ENCODE data around the gene DNAJB6. TPM values are rescaled to one million over a fixed set of nuclear protein-coding genes. Genes with fewer than 3 reads are reported as not detected.

Gene DNAJB6
- total RNA-seq, 1 donor from 2014 or later, result 103 TPM

GRCh38 chr7:157339777-157340677, 3.2 kb downstream of the DNAJB6 start:
- DNase-seq, result peak; percentile 67
- Histone ChIP-seq H3K27me3 (ENCODE audit: low read depth) (no peaks in the 10 kb centered on the region), H3K4me1 (peaks cover 61% of the 10 kb centered on the region), H3K36me3 (no peaks in the 10 kb centered on the region), H3K27ac (no peak overlapping the region), H3K4me3 (no peak overlapping the region), H3K9me3 (no peaks in the 10 kb centered on the region)
- intact Hi-C loops (cut with DNase I), result no loop called here
- TF ChIP-seq, protein P1, sequence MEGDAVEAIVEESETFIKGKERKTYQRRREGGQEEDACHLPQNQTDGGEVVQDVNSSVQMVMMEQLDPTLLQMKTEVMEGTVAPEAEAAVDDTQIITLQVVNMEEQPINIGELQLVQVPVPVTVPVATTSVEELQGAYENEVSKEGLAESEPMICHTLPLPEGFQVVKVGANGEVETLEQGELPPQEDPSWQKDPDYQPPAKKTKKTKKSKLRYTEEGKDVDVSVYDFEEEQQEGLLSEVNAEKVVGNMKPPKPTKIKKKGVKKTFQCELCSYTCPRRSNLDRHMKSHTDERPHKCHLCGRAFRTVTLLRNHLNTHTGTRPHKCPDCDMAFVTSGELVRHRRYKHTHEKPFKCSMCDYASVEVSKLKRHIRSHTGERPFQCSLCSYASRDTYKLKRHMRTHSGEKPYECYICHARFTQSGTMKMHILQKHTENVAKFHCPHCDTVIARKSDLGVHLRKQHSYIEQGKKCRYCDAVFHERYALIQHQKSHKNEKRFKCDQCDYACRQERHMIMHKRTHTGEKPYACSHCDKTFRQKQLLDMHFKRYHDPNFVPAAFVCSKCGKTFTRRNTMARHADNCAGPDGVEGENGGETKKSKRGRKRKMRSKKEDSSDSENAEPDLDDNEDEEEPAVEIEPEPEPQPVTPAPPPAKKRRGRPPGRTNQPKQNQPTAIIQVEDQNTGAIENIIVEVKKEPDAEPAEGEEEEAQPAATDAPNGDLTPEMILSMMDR (IDR thresholded peaks at IDR 0.05), result peak; percentile 85
- no peak for ATAC-seq

- Histone ChIP-seq H3K4me3 (no peak overlapping the region), H3K4me1 (peaks cover 73% of the 10 kb centered on the region), H3K9me3 (no peaks in the 10 kb centered on the region), H3K36me3 (peaks cover 3% of the 10 kb centered on the region), H3K27me3 (ENCODE audit: low read depth) (no peaks in the 10 kb centered on the region), H3K27ac (no peak overlapping the region)
- DNase-seq (no peak), ATAC-seq (peak; percentile 15 to 30)
- TF ChIP-seq, protein P1 (IDR thresholded peaks at IDR 0.05), result no peak
- intact Hi-C loops (cut with DNase I), result no loop called here
Measured at GRCh38 chr7:157347217-157347904, 10.6 kb downstream of the DNAJB6 start.

DNA sequence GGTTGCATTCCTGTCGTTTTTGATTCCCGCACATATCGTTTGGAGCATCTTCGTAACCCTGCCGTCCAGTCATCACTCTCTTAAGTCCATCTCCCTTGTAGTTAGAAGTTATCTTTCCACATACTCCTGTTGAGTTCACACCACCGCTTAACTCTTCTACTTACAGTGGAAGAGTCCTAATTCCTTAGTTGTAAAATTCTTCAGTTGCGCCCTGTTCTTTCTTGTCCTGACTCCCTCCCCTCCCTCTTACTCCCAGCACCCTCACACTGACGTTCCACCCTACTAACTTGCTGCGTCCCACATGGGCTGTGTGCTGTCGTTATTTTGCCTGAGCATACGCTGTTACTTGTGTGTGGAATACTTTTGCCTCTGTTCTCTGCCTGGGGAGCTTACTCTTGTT, 11.7 kb downstream of the DNAJB6 start:
- TF ChIP-seq, protein P1 (IDR thresholded peaks at IDR 0.05), result no peak
- H3K4me1 ChIP-seq, result peaks cover 80% of the 10 kb centered on the region
- H3K27ac ChIP-seq, result no peak overlapping the region
- DNase-seq (no peak), ATAC-seq (no peak)
- no peaks in the 10 kb centered on the region for H3K9me3 ChIP-seq
- H3K27me3 ChIP-seq (ENCODE audit: low read depth), result no peaks in the 10 kb centered on the region
- H3K36me3 ChIP-seq, result peaks cover 3% of the 10 kb centered on the region
- H3K4me3 ChIP-seq, result no peak overlapping the region
- intact Hi-C loops (cut with DNase I), result no loop called here

- no peaks in the 10 kb centered on the region for H3K27me3 ChIP-seq (ENCODE audit: low read depth)
- intact Hi-C loops (cut with DNase I), result no loop called here
Measured at GRCh38 chr7:157352516-157352915, 15.7 kb downstream of the DNAJB6 start.

GRCh38 chr7:157355784-157356511, 19.1 kb downstream of the DNAJB6 start:
- Histone ChIP-seq H3K36me3 (peaks cover 27% of the 10 kb centered on the region), H3K27ac (no peak overlapping the region), H3K4me1 (peaks cover 57% of the 10 kb centered on the region), H3K27me3 (ENCODE audit: low read depth) (no peaks in the 10 kb centered on the region), H3K4me3 (no peak overlapping the region), H3K9me3 (no peaks in the 10 kb centered on the region)
- TF ChIP-seq, protein P1 (IDR thresholded peaks at IDR 0.05), result no peak
- intact Hi-C loops (cut with DNase I), result no loop called here
- no peak for DNase-seq
- ATAC-seq, result peak in 1 of 2 donors; percentile 16

More at GRCh38 chr7:157352516-157352915, 15.7 kb downstream of the DNAJB6 start:
- Histone ChIP-seq H3K4me3 (no peak overlapping the region), H3K9me3 (no peaks in the 10 kb centered on the region), H3K36me3 (peaks cover 3% of the 10 kb centered on the region), H3K4me1 (peaks cover 82% of the 10 kb centered on the region), H3K27ac (no peak overlapping the region)
- DNase-seq (no peak), ATAC-seq (peak in 1 of 2 donors; percentile 34)
- TF ChIP-seq, protein P1 (IDR thresholded peaks at IDR 0.05), result no peak

Measured in lower lobe of right lung (tissue), 2 donors.